HG03575 (cell line): Measurements from ENCODE around the gene APBA2.

Experiments
- ATAC-seq: cut with Tn5 transposase; IDR thresholded peaks from one replicate; pipeline ENCODE4 v1.9.1; 2021; ENCODE audit not compliant: unreplicated experiment, insufficient number of reproducible peaks, low FRiP score; ENCODE audit errors: extremely low read depth

Gene APBA2

DNA sequence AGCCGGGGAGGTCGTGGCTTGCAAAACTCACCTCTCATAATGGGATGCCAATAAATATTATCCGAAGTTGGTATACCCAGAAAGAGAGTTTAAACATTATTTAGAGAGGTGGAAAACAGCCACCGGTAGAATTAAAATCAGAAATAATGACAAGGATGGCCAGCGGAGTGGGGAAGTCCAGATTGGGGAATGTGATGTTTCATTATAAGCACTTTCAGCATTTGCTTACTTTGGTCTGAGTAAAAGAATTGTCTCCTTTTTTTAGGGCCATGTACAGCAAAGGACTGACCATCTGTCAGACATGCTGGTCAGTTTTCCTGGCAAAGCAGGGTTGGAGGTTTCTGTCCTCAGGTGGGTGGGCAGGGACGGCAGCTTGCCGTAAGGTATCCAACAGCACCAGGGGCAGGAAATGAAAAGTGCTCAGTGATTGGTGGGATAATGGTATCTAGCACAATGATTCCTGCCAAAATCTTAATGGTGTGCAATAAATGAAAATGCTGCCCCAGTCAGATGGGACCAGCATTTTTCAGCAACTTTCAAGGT, 24.3 kb downstream of the APBA2 start:
- no peak for ATAC-seq

- no peak for ATAC-seq
These were observed 25.6 kb downstream of the APBA2 start for GRCh38 chr15:28911310-28911931.

GRCh38 chr15:28912422-28912821, 26.6 kb downstream of the APBA2 start:
- no peak for ATAC-seq

GRCh38 chr15:28913171-28913765, 27.5 kb downstream of the APBA2 start:
- ATAC-seq, result no peak

DNA sequence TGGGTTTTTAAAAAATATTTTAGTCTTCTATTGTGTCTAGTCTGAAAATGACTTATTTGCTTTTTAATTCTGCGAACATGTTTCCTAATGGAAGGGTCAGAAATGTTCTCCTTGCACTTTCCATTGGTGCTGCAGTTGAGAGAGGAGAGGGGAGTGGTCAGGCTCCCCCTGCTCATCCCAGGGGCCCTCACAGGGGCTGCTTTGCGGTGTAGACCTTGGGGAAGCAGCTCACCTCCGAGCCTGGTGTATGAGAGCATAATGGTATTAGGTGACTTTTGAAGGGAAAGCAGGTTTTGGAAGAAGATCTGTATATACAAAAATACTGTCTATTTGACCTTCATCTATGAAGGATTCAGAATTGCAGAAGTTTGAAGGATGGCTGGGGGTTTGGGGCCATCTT, 28.3 kb downstream of the APBA2 start:
- no peak for ATAC-seq

DNA sequence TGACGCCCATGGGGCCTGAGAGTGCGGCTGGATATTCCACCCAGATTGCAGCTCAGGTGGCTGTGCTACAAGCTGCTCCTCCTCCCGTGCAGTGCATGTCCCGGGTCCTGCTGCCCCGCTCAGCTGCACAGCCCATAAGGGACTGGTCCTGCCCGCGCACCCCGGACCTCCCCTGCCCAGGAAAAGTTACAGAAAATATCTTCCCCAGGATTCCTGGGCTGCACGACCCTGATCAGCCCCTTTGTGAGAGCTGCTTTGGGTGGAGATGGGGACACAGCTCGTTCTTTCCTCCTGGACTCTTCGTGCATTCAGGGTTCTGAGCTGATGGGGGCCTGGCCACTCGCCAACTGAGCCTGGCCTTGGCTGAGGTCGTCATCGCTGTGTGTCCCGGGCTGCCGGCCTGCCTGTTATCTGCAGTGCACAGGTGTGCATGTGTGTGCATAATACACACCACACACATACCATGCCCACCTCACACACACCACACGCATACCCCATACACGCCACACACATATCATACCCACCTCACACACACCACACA, 28.8 kb downstream of the APBA2 start:
- no peak for ATAC-seq

DNA sequence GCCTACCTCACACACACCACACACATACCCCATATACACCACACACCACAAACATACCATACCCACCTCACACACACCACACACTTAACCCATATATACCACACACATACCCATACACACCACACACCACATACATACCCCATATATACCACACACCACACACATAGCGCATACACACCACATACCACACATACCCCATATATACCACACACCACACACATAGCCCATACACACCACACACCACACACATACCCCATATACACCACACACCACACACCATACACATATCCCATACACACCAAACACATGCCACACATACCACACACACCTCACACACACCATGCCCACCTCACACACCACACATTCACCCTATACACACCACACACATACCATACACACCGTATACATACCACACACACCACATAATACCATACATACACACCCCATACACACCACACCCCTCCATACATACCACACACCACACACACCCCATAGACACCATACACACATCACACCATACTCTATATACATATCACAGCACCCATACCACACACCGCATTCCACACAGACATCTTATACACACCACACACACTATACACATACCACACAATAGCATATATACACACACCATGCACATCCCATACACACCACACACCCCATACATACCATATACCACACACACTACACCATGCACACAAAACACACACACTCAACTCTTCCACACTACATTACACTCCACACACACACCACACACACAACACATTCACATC, 29.5 kb downstream of the APBA2 start:
- no peak for ATAC-seq

GRCh38 chr15:28915935-28916334, 30.2 kb downstream of the APBA2 start:
- no peak for ATAC-seq

- no peak for ATAC-seq
These were observed 32.0 kb downstream of the APBA2 start for GRCh38 chr15:28917791-28918140.

GRCh38 chr15:28918141-28918983, 32.6 kb downstream of the APBA2 start:
- ATAC-seq, result no peak

GRCh38 chr15:28919201-28919635, 33.4 kb downstream of the APBA2 start:
- ATAC-seq, result no peak

GRCh38 chr15:28919679-28920655, 34.2 kb downstream of the APBA2 start:
- no peak for ATAC-seq

GRCh38 chr15:28920781-28921331, 35.1 kb downstream of the APBA2 start:
- no peak for ATAC-seq

DNA sequence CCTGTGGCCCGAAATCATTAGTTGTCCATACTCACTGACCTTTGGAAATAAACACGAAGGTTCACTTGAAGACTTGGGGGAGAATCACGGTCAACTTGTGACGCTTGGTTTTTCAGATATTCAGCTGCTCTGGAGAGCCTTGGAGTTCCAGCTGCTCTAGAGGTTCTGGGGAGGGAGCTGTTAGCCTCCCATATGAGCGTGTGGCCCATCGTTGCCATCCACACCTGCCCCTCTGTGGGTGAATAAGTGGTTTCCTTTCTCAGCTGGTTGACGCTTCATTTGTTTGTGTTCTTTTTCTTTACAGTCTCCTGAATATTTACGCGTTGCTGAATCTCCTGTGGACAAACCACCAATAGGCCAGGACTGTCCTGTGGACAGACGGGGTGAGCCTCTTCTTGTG, 35.6 kb downstream of the APBA2 start:
- ATAC-seq, result no peak

GRCh38 chr15:28921919-28922706, 36.3 kb downstream of the APBA2 start:
- ATAC-seq, result no peak

GRCh38 chr15:28922707-28923012, 36.9 kb downstream of the APBA2 start:
- ATAC-seq, result no peak

DNA sequence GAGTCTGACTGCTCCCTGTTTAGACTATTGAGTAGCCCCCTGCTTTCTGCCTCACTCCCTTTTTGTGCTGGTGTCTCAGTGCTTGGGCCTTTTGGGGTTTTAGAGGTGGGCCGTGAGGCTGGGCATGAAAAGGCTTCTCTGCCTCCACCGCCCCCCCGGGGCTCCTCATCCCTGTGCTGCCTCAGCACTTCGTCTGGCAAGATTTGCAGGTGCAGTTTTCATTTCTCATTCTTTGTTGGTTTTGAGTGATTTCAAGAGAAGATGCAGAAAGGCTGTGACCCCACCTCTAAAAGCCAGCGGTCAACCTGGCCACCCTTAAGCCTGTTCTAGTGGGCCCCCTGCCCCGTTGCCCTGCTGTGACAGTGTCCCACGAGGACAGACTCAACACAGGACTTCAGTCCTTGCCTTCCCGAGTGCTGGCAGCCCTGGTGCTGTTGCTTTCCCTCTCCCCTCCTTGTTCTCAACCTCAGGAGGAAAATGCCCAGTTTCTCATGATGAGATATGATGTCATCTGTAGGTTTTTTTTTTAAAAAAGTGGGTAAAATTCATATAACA, 38.0 kb downstream of the APBA2 start:
- ATAC-seq, result no peak
